Lower leg skin (tissue), 3 donors: ENCODE results near the gene TSSC4.

Experiments
- CTCF ChIP-seq, 3 donors: fragments of 450-650 bp; IDR thresholded peaks; one replicate each; pipeline ENCODE4 v1.5.1; 2016; ENCODE audit warnings: antibody characterized with exemption in 3 of 3, mild to moderate bottlenecking in 3 of 3, moderate library complexity in 2 of 3
- POLR2A ChIP-seq, 2 donors: fragments of 450-650 bp; IDR thresholded peaks; one replicate each; pipeline ENCODE4 v1.6.1; 2016 to 2017; ENCODE audit warnings: antibody characterized with exemption in 2 of 2, mild to moderate bottlenecking in 1 of 2, moderate library complexity in 1 of 2

GRCh38 chr11:2402890-2403645 lies 2.5 kb downstream of the TSSC4 start:
- TF ChIP-seq CTCF (IDR thresholded peaks at IDR 0.05) (no peak), POLR2A (IDR thresholded peaks at IDR 0.05) (no peak)
